Measurements from ENCODE around the gene ABCA1. TPM values are rescaled to one million over a fixed set of nuclear protein-coding genes. Genes with fewer than 3 reads are reported as not detected.
"Not testable (repeated sequence)": the region's sequence is repeated elsewhere in the genome, so short reads cannot be mapped to it uniquely, and the experiment has no call there.

The ABCA1 gene
- polyA plus RNA-seq, 5 donors = 8.6 to 19.4 (median 17.2) TPM

DNA sequence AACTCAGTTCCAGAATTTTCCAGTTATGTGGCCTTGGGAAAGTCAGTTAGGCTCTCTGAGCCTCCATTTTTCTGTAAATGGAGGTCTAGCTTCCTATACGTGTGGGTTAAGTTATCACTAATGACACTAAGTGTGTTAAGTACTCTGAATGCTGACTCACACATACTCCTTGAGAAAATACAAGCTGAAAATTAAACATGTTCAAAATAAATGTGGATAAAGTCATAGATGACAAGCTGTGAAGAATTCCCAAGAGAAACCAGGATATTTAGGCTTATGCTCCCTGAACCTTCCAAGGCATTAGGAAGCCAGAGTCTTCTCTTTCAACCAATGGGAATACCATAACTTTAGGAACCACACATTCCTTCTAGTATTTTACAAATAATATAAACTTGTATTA lies 58.1 kb downstream of the ABCA1 start:
- DNase-seq = no peak

DNA sequence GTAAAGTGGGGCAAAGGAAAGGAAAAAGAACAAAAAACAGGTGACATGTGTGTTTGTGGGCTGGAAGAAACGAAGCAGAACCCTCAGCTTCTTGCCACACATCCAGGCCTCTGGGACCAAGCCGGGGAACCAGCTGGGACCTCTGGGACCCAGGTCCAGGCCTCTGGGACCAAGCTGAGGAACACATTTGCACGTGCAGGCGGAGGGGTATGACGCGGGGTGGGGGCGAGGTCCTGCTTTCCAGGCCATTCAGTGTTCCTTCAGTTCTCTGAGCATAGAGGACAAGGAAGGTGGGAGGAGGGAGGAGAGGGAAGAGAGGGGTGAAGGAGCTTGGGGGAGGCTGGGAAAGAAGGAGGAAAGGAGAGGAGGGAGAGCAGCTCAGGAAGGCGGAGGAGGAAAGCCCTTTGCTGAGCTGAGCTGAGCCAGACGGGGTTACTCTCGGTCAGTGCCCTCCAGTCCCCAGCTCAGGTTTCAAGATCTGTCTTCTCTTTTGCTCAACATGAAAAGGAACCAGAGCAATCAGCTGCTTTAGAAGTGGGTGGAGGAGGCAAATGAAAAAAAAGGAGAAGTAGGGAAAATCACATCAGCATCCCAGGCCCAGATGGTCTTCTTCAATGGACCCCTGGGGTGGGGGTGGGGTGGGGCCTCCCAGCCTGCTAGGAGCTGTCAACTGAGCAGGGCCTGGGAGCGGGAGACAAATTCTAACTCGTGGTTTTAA lies 59.1 kb downstream of the ABCA1 start:
- DNase-seq = peak; percentile 82 to 83

DNA sequence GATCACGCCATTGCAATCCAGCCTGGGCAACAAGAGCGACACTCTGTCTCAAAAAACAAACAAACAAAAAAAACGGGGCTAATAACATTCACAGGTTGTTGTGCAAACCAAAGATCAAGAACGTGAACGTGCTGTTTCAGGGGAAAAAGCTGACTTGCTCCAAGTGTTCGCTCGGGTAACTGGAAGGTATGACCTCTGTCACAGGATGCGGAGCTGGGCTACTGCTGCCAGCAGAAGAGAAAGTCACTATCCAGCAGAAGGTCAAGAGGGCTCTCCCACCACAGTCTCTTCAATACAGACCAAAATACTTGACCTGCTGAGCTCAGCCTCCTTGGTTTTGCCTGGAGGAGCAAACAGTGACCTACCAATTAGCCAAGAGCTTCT lies 59.7 kb downstream of the ABCA1 start:
- DNase-seq = no peak

DNA sequence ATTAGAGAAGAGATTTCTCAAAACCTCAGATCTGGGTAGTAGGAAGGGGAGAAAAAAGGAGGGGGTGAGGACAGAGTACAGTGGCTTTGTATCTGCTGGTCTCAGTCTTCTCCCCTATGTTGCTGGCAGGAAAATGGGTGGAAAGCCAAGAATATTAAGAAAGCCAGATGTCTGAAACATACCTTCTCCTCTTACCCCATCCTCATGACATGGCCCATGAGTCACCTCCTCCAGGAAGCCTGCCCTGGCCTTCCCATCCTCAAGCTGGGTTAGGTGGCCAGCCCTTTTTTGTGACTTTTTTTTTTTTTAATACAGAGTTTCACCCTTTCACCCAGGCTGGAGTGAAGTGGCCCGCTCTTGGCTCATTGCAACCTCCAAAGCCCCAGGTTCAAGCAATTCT lies 61.8 kb downstream of the ABCA1 start:
- DNase-seq = no peak

DNA sequence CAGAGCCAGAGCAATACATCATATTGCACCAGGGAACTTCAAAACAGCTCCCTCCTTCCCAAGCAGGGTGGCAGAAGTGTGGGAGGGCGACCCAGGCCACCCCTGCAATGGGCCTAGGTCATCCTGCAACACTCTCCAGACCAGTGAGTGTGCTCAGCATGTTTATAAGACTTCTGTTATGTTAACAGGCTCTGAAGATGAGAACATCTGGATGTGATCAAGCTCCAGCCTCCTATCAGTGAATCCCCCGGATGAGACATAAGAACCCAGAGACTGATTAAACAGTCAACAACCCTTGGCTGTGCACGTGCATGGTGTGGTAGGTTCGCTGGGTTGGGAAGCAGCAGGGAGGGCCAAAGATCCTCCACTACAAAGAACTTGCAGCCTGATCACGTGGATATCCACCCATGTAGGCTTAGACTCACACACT lies 63.3 kb downstream of the ABCA1 start:
- DNase-seq = peak in 1 of 2 donors; percentile 35

DNA sequence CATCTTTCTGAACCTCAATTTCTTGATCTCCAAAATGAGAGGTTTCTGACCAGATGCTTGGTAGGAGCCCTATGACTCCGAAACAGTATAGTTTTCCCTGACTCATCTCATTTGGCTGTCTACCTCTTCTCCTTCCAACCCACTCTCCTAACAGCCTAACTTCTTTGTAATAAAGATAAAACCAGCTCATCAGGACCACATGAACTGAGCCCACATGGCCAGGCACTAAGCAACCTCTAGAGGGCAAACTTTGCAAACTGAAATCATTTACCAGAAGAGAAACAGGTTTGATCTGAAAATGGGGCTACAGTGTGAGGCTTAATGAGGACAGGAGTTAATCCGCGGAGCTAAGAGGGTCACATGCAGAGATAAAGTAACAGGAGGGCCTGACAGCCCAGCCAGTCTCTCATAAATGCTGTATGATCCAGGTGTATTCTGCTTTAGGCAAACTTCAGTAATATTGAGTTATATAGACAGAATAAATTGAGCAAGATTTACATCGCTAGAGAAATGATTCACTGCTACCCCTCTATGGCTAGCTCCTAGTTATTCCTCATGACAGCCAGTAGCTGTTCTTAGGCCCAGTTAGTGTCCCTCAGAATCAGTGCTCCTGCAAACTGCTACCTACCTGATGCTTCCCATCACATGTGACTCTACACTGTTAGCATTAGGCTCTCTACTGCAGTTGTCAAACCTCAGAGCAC lies 64.6 kb downstream of the ABCA1 start:
- peak; percentile 44 to 50 for DNase-seq

DNA sequence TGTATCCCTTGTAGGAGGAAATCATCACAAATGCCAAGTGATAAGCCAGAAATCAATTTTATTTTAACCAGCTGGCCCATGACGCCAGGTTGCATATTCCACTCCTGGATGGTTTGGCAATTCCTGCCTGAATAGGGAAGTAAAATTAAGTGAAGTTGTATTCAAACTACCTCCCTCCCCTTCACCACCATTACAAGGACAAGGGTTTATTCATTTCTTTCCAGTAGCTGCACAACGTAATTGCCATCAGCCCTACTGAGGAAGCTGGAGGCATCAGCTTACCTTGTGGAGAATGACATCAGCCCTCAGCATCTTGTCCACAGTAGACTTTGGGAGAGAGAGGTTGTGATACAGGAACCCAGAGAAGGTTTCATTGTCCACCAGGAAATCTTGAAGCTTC lies 66.6 kb downstream of the ABCA1 start:
- no peak for DNase-seq

DNA sequence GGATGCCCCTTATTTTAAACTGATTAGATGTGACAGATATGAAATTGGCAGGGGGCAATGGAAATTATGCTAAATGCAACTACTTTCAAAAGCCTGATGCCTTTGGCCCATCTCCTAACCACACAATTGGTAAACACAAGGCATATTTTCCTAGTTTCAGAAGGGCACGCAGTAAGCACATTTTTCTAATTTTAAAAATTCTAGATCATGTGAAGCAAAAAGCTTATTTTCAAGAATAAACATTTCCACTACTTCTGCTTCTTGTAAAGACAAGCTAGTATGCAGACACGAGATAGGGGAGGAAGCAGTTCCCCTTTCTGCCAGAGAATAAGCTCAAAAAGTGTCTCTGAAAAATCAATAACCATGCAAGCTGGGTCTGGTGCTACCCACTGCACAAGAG lies 67.7 kb downstream of the ABCA1 start:
- no peak for DNase-seq

DNA sequence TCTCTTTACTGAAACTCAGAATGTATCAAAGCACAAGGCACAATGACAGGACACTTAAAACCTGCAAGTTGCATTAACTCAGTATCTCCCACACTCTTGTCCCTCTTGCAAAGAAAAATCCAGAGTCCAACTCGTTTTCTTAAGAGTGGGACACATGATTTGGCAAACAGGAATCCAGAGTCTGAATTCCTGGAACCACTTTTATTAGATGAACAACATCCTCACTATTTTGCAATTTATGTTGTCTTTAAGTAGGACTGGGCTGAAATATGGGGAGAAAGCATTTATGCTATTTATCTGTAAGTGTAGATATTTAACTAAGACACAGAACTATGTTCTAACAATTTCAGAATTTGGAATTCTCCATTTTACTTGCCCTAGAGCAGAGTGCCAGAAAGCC lies 69.1 kb downstream of the ABCA1 start:
- DNase-seq = no peak

DNA sequence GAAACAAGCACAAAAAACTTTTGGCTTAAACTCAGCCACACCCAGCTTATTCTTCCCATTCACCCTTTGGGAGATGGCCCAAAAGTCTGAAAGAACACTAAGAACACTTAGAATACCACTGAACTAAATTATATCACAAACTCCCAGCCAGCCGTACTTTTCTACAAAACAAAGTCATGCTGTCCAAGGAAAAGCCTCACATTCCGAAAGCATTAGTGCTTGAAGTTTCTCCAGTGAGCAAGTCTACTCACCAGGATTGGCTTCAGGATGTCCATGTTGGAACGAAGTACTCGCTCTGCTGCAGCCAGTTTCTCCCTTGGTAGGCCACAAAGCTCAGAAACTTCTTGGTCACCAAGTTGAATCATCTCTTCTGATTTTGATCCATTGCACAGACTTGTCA lies 69.7 kb downstream of the ABCA1 start:
- DNase-seq = no peak

DNA sequence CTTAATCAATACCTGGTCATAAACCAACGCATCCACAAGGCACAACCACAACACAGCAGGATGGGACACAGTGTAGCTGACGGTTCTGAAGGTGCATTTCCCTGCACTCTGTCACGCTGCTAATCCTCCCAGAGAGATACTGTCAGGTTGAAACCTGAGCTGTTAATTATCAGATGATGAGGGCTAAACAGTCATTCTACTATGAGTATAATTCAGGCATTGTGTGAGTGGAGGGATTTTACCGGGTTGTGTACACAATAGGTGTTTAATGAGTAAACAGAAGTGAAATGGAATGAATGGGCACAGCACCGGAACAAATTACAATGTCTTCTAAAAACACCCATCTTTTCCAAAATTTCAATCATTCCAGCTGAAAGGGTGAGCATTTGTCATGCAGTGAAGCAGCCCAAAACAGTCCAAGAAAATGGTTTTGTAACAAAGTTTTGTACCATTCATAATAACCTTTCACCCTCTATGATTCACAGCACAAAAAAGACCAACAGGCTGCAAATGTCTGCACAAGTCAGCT lies 71.5 kb downstream of the ABCA1 start:
- DNase-seq = no peak

DNA sequence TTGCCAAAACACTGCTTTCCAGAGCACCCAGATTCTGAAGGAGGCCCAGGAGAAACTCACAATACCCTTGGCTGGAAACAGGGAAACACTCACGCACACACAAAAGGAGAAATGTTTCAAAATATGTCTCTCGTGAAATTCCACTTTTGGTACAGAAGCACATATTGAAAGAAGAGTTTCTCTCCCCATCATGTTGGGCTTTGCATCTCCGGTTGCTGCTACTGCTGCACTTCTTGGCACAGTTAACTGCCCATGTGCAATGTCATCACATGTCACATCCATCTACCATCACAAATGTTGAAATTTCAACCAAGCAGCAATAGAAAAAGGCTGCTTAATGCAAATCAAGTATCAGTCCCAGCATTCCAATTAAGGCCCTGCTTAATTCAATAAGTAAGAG lies 72.1 kb downstream of the ABCA1 start:
- no peak for DNase-seq

DNA sequence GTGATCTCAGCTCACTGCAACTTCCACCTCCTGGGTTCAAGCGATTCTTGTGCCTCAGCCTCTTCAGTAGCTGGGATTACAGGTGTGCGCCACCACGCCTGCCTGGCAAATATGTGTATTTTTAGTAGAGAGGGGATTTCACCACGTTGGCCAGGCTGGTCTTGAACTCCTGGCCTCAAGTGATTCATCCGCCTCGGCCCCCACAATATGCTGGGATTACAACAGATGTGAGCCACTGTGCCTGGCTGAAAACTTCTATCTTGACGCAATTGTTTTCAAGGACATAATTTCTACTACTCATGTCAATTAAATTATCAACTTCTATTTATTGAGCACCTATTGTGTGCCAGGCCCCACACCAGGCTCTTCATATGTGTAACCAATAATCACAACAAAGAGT lies 72.7 kb downstream of the ABCA1 start:
- DNase-seq = not testable (repeated sequence)

DNA sequence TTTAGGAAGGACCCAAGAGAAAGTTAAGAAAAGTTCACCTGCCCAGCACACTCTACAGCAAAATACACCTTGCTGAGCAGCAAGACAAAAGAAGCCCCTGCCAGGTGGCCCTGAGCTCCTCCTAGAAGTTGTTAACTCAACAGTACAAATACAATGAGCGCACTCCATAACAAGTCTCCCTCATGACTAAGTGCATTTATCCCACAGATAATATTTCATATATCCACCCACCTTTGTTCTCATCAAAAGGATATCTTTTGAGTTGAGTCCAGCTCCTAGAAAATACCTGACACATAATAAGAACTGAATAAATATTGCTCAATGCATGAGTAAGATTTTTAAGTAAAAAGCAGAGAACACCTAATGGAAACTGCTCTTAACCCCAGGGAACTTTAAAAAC lies 73.3 kb downstream of the ABCA1 start:
- no peak for DNase-seq

DNA sequence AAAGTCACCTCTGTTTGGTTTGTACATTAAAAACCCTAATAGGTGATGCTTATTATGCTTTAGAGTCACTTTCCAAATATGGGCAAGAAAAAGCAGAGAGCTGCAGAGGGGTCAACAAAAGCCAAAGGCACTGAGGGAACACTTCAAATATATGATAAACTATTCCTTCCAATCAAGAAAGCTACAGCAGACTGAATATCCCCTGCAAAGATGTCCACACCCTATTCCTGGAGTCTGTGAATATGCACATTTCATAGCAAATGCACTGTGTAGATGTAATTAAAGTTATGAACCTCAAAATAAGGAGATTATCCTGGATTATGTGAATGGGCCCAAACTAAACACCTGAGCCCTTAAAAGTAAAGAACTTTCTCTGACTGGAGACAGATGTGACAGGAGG lies 74.3 kb downstream of the ABCA1 start:
- no peak for DNase-seq

DNA sequence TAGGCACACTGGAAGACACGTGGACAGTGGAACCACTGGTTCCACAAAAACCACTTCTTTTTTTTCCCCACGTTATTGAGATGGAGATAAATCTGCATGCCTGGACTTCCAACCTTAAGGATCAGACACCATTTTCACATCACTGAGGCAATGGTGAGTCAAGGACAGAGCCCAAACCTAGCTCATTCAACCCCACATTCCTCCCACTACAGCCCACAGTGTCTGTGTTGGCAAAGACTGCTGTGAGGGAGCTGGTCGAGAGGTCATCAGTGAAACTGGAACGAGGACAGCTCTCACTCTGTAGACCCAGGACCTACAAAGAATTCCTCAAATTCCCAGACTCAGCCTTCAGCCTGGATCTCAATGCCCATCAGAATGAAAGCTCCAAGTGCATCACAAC lies 74.8 kb downstream of the ABCA1 start:
- DNase-seq = no peak

DNA sequence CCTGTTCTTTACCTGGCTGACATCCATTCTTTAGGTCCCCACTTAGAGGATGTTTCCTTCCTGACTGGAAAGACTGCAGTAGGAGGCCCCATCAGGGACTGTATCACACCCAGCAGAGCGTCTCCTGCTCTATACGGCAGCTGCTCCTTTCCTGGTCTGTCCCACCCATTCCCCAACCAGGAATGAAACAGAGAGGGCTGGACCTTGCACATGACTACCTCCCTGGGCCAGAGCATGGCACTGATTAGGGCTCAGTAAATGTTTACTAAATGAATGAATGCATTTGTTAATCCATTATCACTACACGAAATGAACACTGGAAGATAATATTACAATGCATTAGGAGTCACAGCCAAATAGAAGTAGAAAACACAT lies 76.4 kb downstream of the ABCA1 start:
- no peak for DNase-seq

DNA sequence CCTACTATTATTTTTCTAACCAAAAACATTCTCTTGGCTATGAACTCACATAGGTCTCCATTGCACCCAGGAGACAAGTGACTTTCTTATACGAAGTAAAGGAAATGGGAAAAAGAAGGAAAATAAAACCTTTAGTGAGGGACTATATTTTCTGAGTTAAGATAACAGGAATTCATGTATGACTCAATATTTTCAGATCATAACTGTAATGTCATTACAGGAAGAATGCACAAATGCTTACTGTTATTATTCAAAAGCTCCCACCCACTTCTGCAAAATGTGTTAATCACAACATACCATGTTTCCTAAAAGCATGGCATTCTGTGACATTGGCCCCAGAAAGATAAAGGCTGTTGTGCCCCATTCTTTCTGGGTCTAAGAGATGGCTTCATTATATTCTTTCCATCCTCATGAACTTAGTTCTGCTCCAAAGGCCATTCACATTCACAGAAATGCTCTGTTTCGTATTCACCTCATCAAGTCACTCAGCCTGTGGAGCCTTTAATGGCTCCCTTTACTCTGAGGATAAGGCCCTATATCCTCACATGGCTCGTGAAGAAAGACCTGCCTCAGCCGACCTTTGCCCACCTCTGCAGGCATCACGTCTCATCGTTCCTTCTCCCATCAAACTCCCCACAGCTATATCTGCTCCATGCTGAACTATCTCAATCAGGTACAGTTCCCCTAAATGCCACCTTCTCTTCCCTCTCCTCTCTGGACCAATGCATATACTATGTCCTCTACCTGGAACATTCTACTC lies 77.0 kb downstream of the ABCA1 start:
- DNase-seq = no peak

DNA sequence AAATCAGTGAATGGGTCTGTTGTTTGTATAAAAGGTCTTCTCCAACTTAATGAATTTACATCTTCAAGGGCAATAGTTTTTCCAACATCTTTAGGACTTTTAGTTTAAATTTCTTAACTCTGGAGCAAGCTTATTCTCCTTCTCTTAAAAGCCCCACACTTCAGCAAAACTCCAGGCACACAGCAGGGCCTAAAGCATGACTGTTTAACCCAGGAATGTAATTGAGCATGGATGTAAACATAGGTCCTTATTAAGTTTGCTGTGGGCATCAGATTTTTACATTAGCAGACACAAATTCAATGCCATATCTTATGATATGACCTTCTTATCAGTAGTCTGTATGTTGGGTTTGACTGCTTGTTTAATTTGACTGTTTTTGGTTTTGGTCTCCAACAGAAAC lies 78.9 kb downstream of the ABCA1 start:
- DNase-seq = no peak

DNA sequence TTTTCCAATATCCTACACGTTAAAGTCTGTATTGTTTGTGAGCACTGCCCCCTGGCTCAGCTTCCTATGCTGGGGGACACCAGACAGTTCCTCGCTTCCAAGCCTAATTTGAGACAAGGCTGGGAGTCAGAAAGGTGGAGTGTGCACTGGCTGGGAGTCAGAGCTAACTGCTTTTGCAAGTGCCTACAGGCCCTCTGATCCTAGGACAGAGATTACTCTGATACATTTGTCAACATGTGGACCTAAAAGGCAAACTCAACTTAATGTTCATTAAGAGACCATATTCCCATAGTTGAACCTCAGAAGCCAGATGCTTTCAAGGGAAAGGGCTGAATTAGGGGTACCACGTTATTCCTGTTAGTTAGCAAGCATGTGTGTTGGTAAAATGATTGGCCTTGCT lies 83.2 kb downstream of the ABCA1 start:
- DNase-seq = no peak

DNA sequence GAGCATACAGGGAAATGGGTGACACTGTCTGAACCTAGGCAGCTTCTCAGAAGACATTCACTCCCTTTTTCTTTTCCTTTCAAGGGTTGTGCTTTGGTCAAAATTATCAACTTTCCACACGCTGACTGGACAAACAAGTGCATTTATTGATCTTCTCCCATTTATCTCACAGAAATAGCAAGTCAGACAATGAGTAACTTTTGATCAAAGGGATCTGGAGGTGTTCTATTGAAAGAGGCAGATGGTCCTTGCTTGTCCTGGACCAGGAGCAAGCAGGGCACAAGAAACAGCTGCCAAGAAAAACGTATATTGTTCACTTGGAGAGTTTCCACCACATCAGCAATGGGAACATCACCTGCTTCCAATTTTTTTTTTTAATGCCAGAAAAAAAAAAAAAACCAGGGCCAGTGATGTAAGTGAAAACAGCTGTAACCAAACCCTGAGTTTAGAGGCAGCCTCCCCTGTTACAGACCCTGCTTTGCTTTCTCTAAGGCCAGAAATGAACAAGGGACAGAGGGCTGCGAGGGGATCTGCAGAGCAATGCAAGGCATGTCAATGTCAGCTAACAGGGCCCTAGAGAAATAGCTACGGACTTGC lies 84.2 kb downstream of the ABCA1 start:
- no peak for DNase-seq

DNA sequence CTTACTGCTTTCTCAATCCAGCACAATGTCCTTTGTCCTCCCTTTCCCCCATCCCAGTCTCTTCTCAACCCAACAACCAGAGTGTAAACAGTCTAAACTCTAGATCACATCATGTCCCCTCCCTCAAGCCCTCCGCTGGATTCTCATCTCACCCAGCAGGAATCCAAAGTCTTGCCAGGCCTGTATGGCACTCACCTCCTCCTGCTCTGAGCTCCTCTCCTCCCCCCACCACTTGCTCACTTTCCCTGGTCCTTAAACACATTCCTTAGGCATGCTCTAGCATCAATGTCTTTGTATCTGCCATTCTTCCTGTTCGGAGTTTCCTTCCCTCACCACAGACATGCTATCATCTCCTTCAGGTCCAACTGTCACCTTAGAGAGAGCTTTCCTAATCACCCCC lies 85.3 kb downstream of the ABCA1 start:
- DNase-seq = no peak

All from right lung (tissue), 5 donors.